ENCODE measurements around the gene SV2C. TPM values are rescaled to one million over a fixed set of nuclear protein-coding genes. Genes with fewer than 3 reads are reported as not detected.
"Not testable (repeated sequence)": the region's sequence is repeated elsewhere in the genome, so short reads cannot be mapped to it uniquely, and the experiment has no call there.

The SV2C gene
- total RNA-seq, 1 donor from 2014 or later: under 0.01 TPM

DNA sequence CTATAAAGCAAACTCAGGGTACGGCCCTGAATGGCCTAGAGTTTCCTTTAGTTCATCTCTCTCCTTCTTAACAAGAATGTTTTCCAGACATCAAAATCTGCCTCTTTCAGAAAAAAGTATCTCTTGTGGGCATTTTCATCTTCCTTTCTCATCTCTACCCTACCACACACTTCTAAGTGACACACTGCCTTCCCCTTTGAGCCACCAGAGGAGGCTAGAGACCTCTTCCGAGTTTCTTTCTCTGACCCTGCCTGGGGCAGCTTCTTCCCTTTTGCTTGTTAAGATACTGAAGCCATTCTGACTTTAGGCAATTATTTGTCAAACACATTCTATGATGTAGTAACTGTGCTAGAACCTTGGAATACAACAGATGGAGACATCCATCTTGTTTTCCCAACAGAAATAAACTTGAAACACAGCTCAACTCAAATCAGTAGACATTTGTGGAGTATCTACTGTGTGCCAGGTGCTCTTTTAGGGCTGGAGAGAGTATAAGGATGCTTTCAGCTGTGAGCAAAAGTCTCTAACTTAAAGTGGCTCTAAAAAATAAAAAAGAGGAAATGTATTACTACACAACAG, 8.6 kb upstream of the SV2C start:
- no peak overlapping the region for H3K27ac ChIP-seq (ENCODE audit: low read depth, low read length)
- no peaks in the 10 kb centered on the region for H3K36me3 ChIP-seq (ENCODE audit: control insufficient read depth in 3 of 3, insufficient read depth in 3 of 3, low read length in 3 of 3)
- peaks cover 4% of the 10 kb centered on the region in 3 donors for H3K27me3 ChIP-seq (ENCODE audit: control insufficient read depth in 3 of 3, insufficient read depth in 3 of 3, low read length in 3 of 3)
- no peak overlapping the region for H3K9ac ChIP-seq (ENCODE audit: low read depth in 1 of 3, low read length in 3 of 3)
- H3K9me3 ChIP-seq (ENCODE audit: control insufficient read depth in 3 of 3, low read length in 3 of 3): peaks cover 0 to 2% (median 0%) of the 10 kb centered on the region in 3 donors
- H3K4me1 ChIP-seq (ENCODE audit: control insufficient read depth in 3 of 3, insufficient read depth in 3 of 3, low read length in 3 of 3): no peaks in the 10 kb centered on the region
- H3K4me3 ChIP-seq (ENCODE audit: low read length in 3 of 3): no peak overlapping the region

DNA sequence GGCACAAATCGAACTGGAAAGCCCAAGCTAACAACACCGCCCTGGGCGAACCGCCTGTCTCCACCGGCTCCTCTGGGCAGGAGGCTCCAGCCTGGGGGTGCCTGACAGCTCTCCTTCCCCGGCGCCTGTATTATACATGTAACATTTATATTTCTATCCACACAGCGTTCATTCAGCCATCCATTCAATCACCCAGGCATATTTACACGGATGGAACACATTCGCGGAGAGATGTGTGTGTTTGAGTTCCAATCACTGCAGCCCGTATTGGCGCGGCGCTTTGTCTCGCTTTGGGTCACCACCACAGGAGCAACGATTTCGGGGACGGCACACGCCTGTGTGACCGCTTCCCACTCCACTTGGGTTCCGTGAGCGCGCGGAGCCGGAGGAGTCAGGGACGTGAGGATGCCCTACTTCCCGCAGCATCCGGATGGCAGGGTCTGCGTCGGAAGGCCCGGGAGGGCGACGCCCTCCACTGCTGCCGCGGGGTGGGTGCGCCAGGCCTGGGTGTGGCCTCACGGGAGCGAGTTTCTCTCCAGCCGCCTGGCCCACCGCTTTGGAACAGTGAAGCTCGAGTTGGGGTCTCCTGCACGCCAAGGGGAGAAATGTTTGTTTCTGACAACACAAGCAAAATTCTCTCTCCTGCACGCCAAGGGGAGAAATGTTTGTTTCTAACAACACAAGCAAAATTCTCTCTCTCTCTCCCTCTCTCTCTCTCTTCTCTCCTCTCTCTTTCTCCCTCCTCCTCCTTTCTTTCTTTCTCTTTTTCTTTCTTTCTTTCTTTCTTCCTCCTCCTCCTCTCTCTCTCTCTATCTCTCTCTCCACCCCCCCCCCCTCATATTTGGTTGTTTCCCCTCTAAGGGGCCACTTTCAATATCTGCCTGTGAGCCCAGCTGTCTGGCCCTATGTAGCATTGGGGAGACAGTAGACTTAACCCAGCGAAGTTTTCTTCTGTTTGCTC, 1.1 kb upstream of the SV2C start:
- peaks cover 29 to 43% (median 42%) of the 10 kb centered on the region in 3 donors for H3K27me3 ChIP-seq (ENCODE audit: control insufficient read depth in 3 of 3, insufficient read depth in 3 of 3, low read length in 3 of 3)
- H3K36me3 ChIP-seq (ENCODE audit: control insufficient read depth in 3 of 3, insufficient read depth in 3 of 3, low read length in 3 of 3): no peaks in the 10 kb centered on the region
- no peak overlapping the region for H3K4me3 ChIP-seq (ENCODE audit: low read length in 3 of 3)

DNA sequence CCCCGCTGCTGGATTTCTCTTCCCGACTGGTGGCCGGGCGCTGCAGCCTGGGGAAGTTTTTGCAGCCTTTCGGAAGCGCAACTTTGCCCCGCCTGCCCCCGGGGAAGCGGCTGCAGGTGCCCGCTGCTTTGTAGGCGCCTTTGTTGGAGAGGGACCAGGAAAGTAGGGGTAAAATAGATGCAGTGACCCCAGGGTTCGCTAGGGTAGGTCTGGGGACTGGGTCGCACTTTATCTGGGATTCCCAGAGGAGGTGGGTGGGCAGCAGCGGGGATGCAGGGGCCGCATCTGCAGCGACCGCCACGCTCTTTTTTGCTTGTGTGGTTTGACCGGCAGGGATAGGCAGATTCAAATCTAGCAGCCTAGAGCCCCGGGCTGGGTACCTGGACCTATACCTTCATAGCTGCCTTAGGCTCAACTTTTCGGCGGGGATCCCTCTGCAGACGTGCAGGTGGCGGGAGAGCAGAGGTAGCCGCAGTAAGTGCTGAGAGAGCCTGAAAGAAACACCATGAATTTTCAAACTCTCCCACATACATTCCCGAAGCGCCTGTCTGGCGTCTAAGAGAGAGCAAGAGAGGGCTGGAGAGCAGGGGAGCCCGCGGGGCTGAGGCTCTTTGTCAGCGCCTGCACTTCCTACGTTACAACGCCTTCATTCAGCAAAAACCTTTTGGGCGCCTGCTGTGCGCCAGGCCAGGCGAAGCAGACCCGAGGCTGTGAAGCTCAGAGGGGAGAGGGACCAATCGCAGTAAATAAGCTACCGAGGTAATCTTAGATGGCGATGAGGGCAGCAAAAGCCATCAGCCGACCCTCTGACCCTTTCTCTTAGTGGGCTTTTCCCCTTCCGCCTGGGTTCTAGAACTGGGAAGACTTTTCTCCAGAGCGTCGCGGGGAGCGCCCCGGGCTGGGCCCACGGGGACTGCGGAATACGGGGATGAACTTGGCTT, 642 bp downstream of the SV2C start:
- H3K9me3 ChIP-seq (ENCODE audit: control insufficient read depth in 3 of 3, low read length in 3 of 3): no peaks in the 10 kb centered on the region
- H3K4me3 ChIP-seq (ENCODE audit: low read length in 3 of 3): peak overlapping the region in 1 of 3 donors; percentile 14
- peaks cover 25 to 39% (median 38%) of the 10 kb centered on the region in 3 donors for H3K27me3 ChIP-seq (ENCODE audit: control insufficient read depth in 3 of 3, insufficient read depth in 3 of 3, low read length in 3 of 3)
- H3K36me3 ChIP-seq (ENCODE audit: control insufficient read depth in 3 of 3, insufficient read depth in 3 of 3, low read length in 3 of 3): no peaks in the 10 kb centered on the region
- H3K27ac ChIP-seq (ENCODE audit: low read depth, low read length): no peak overlapping the region
- no peak overlapping the region for H3K9ac ChIP-seq (ENCODE audit: low read depth in 1 of 3, low read length in 3 of 3)
- H3K4me1 ChIP-seq (ENCODE audit: control insufficient read depth in 3 of 3, insufficient read depth in 3 of 3, low read length in 3 of 3): peaks cover 4 to 5% (median 5%) of the 10 kb centered on the region in 3 donors

More for the DNA sequence above, 1.1 kb upstream of the SV2C start:
- Histone ChIP-seq H3K9ac (ENCODE audit: low read depth in 1 of 3, low read length in 3 of 3) (no peak overlapping the region), H3K9me3 (ENCODE audit: control insufficient read depth in 3 of 3, low read length in 3 of 3) (peaks cover 0 to 2% (median 0%) of the 10 kb centered on the region in 3 donors), H3K27ac (ENCODE audit: low read depth, low read length) (no peak overlapping the region), H3K4me1 (ENCODE audit: control insufficient read depth in 3 of 3, insufficient read depth in 3 of 3, low read length in 3 of 3) (peaks cover 4 to 5% (median 5%) of the 10 kb centered on the region in 3 donors)

DNA sequence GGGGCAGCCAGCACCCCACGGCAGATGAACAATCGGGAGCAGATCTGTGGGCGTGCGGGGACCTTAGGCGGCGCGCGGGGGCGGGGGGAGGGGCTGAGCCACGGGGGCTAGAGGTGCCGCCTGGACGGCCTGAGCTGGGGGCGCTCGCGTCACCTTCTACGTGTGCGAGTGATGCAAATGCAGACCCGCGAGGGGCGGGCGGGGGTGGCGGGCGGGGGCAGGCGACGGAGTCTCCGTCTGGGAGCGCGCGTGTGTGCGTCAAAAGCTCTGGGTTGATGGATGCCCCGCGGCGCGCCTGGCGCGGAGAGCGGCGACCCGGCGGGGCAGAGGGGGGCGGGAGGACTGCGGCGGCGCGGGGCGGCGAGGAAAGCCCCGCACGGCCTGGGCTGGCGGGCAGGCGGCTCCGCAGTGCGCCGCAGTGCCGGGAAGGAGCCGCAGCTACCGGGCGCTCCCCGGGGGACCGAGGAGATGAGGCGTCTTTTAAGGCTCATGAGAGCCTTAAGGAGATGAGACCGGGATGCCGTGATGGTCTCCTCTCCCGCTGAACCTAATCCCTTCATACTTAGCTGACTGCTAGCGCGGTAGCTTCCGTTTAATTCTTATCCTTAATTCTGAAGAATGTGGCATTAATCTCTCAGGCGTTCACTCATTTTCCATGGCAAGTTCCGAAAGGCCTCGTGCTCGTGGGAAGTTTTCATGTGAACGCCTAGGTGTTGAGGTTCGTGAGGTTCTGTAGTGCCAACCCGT, 1.5 kb downstream of the SV2C start:
- H3K27ac ChIP-seq (ENCODE audit: low read depth, low read length): no peak overlapping the region
- no peak overlapping the region for H3K4me3 ChIP-seq (ENCODE audit: low read length in 3 of 3)
- no peak overlapping the region for H3K9ac ChIP-seq (ENCODE audit: low read depth in 1 of 3, low read length in 3 of 3)
- peaks cover 4 to 5% (median 5%) of the 10 kb centered on the region in 3 donors for H3K4me1 ChIP-seq (ENCODE audit: control insufficient read depth in 3 of 3, insufficient read depth in 3 of 3, low read length in 3 of 3)
- peaks cover 25 to 39% (median 38%) of the 10 kb centered on the region in 3 donors for H3K27me3 ChIP-seq (ENCODE audit: control insufficient read depth in 3 of 3, insufficient read depth in 3 of 3, low read length in 3 of 3)
- H3K36me3 ChIP-seq (ENCODE audit: control insufficient read depth in 3 of 3, insufficient read depth in 3 of 3, low read length in 3 of 3): no peaks in the 10 kb centered on the region
- no peaks in the 10 kb centered on the region for H3K9me3 ChIP-seq (ENCODE audit: control insufficient read depth in 3 of 3, low read length in 3 of 3)

DNA sequence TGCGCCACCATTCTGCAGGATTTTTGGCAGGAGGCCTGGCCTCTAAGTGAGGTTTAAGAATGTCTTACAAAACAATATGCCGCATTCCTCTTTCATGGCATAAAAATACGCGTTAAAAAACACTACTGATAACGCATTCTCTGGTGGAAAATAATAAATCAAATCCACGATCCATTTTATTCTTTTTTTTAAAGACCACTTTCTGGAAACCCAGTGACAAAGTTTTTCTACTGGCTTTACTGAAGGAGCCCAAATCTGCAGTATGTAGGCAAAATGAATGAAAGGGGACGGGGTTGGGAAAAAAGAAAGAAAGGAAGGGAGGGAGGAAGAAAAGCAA, 2.0 kb downstream of the SV2C start:
- Histone ChIP-seq H3K9ac (ENCODE audit: low read depth in 1 of 3, low read length in 3 of 3) (no peak overlapping the region), H3K27ac (ENCODE audit: low read depth, low read length) (no peak overlapping the region), H3K27me3 (ENCODE audit: control insufficient read depth in 3 of 3, insufficient read depth in 3 of 3, low read length in 3 of 3) (peaks cover 25 to 39% (median 38%) of the 10 kb centered on the region in 3 donors), H3K4me1 (ENCODE audit: control insufficient read depth in 3 of 3, insufficient read depth in 3 of 3, low read length in 3 of 3) (peaks cover 4 to 5% (median 5%) of the 10 kb centered on the region in 3 donors), H3K4me3 (ENCODE audit: low read length in 3 of 3) (no peak overlapping the region), H3K36me3 (ENCODE audit: control insufficient read depth in 3 of 3, insufficient read depth in 3 of 3, low read length in 3 of 3) (no peaks in the 10 kb centered on the region), H3K9me3 (ENCODE audit: control insufficient read depth in 3 of 3, low read length in 3 of 3) (no peaks in the 10 kb centered on the region)

DNA sequence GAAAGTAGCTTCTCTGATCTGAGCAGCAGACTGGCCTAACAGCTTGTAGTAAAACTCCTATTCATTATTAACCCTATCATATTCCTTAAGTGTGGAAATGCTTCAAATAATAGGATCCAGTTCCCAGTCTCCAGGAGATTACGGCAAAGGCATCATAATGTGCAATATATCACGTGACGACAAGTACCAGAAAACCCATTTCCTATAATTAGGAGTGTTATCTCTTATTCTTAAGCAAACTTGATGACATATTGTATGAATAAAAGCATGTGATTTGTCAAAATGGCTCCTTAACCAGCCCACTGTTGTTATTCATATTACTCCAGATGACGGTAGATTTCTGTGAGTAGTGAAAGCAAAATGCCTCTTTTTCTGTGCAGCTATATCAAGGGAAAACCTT, 2.9 kb downstream of the SV2C start:
- H3K9ac ChIP-seq (ENCODE audit: low read depth in 1 of 3, low read length in 3 of 3): no peak overlapping the region
- H3K4me3 ChIP-seq (ENCODE audit: low read length in 3 of 3): no peak overlapping the region
- peaks cover 25 to 35% (median 31%) of the 10 kb centered on the region in 3 donors for H3K27me3 ChIP-seq (ENCODE audit: control insufficient read depth in 3 of 3, insufficient read depth in 3 of 3, low read length in 3 of 3)
- H3K4me1 ChIP-seq (ENCODE audit: control insufficient read depth in 3 of 3, insufficient read depth in 3 of 3, low read length in 3 of 3): peaks cover 4 to 5% (median 5%) of the 10 kb centered on the region in 3 donors
- H3K27ac ChIP-seq (ENCODE audit: low read depth, low read length): no peak overlapping the region
- H3K36me3 ChIP-seq (ENCODE audit: control insufficient read depth in 3 of 3, insufficient read depth in 3 of 3, low read length in 3 of 3): no peaks in the 10 kb centered on the region
- no peaks in the 10 kb centered on the region for H3K9me3 ChIP-seq (ENCODE audit: control insufficient read depth in 3 of 3, low read length in 3 of 3)

DNA sequence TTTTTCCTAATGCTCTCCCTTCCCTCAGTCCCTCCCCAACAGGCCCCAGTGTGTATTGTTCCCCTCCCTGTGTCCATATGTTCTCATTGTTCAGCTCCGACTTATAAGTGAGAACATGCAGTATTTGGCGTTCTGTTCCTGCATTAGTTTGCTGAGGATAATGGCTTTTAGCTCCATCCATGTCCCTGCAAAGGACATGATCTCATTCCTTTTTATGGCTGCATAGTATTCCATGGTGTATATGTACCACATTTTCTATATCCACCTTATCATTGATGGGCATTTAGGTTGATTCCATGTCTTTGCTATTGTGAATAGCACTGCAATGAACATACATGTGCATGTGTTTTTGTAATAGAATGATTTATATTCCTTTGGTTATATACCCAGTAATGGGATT, 6.0 kb downstream of the SV2C start:
- not testable (repeated sequence) for H3K36me3 ChIP-seq (ENCODE audit: control insufficient read depth in 3 of 3, insufficient read depth in 3 of 3, low read length in 3 of 3); H3K4me1 ChIP-seq (ENCODE audit: control insufficient read depth in 3 of 3, insufficient read depth in 3 of 3, low read length in 3 of 3); H3K9ac ChIP-seq (ENCODE audit: low read depth in 1 of 3, low read length in 3 of 3); H3K27ac ChIP-seq (ENCODE audit: low read depth, low read length); H3K4me3 ChIP-seq (ENCODE audit: low read length in 3 of 3); H3K9me3 ChIP-seq (ENCODE audit: control insufficient read depth in 3 of 3, low read length in 3 of 3)
- peaks cover 8 to 12% (median 9%) of the 10 kb centered on the region in 3 donors for H3K27me3 ChIP-seq (ENCODE audit: control insufficient read depth in 3 of 3, insufficient read depth in 3 of 3, low read length in 3 of 3)

DNA sequence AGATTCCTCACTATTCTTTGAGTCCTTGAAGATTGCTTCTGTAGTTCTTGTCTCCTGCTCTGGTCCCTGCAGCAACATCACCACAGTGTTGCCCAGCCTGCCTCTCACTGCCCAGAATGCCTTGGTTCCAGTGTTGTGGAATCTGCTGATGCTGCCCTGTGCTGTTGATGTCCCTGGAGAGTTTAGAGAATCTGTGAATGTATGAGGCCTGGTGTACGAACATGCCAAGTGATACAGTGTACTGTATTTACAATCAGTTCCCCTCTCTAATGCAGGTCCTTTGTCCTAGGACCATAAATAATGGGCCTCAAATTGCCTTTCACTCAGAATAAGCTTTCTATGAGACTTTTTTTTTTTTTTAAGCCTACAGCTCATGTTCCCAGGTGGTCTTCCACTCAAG, 8.2 kb downstream of the SV2C start:
- H3K27me3 ChIP-seq (ENCODE audit: control insufficient read depth in 3 of 3, insufficient read depth in 3 of 3, low read length in 3 of 3): peaks cover 0 to 1% (median 0%) of the 10 kb centered on the region in 3 donors
- H3K9me3 ChIP-seq (ENCODE audit: control insufficient read depth in 3 of 3, low read length in 3 of 3): peaks cover 0 to 2% (median 0%) of the 10 kb centered on the region in 3 donors
- H3K36me3 ChIP-seq (ENCODE audit: control insufficient read depth in 3 of 3, insufficient read depth in 3 of 3, low read length in 3 of 3): no peaks in the 10 kb centered on the region
- H3K27ac ChIP-seq (ENCODE audit: low read depth, low read length): no peak overlapping the region
- no peak overlapping the region for H3K4me3 ChIP-seq (ENCODE audit: low read length in 3 of 3)
- no peak overlapping the region for H3K9ac ChIP-seq (ENCODE audit: low read depth in 1 of 3, low read length in 3 of 3)
- H3K4me1 ChIP-seq (ENCODE audit: control insufficient read depth in 3 of 3, insufficient read depth in 3 of 3, low read length in 3 of 3): no peaks in the 10 kb centered on the region

DNA sequence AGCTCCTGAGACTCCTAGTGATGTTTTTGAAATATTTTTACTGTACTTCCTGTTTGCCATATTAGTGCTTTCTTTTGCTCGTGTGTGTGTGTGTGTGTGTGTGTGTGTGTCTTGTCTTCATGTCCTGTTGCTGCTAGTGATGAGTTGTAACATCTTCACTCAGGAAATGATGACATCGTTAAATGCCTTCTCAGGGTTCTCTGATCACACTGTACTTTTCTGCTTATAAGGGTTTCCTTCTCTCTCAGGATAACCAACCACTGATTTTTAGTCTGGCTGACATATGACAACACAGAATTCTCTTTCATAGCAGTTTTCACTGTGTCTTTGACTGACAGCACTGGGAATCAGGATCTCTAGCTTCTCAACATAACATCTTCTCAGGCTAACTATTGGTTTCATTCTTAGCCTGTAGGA, 16.1 kb downstream of the SV2C start:
- Histone ChIP-seq H3K4me1 (ENCODE audit: control insufficient read depth in 3 of 3, insufficient read depth in 3 of 3, low read length in 3 of 3) (no peaks in the 10 kb centered on the region), H3K36me3 (ENCODE audit: control insufficient read depth in 3 of 3, insufficient read depth in 3 of 3, low read length in 3 of 3) (no peaks in the 10 kb centered on the region), H3K9ac (ENCODE audit: low read depth in 1 of 3, low read length in 3 of 3) (no peak overlapping the region), H3K27me3 (ENCODE audit: control insufficient read depth in 3 of 3, insufficient read depth in 3 of 3, low read length in 3 of 3) (no peaks in the 10 kb centered on the region), H3K27ac (ENCODE audit: low read depth, low read length) (no peak overlapping the region), H3K9me3 (ENCODE audit: control insufficient read depth in 3 of 3, low read length in 3 of 3) (peaks cover 0 to 1% (median 0%) of the 10 kb centered on the region in 3 donors), H3K4me3 (ENCODE audit: low read length in 3 of 3) (no peak overlapping the region)
